ENCODE measurements around the gene MYH10.
A peak's percentile ranks its signal among the peaks of the same experiment; 100 is the strongest.

The MYH10 gene

GRCh38 chr17:8647956-8648355, 17.4 kb upstream of the MYH10 start:
- DNase-seq = no peak

GRCh38 chr17:8647202-8647601, 16.7 kb upstream of the MYH10 start:
- no peak for DNase-seq

DNA sequence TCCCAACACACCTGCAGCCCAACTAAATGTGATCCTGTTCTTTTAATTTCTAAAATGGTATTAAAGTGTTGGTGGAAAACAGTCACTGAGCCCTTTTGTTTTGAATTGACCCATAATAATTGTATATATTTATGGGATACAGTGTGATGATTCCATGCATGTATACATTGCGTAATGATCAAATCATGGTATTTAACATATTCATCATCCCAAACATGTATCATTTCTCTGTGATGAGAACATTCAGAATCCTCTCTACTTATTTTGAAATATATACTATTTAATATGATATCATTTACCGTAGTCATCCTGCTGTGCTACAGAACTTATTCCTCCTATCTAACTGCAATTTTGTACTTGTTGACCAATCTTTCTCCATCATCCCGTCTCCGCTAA, 14.0 kb upstream of the MYH10 start:
- DNase-seq = no peak

GRCh38 chr17:8643855-8644506, 13.5 kb upstream of the MYH10 start:
- no peak for DNase-seq

- no peak for DNase-seq
These were observed 9.2 kb upstream of the MYH10 start for GRCh38 chr17:8639709-8640108.

- DNase-seq = no peak
These were observed 1.5 kb upstream of the MYH10 start for GRCh38 chr17:8632061-8632460.

DNA sequence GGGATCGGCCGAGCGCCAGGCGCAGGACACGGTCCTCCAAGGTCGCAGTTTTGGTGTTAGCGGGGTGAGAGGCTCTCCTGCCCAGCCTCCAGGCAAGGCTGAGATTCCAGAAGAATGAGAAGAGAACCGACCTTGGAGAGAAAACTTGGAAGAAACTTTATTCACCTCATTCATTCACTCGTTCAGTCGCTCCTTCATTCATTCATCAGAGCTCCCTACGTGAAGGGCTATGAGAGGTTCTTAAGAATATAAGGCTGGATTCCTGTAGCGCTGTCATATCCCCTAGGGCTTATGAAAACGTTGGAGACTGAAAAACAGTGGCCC, 991 bp upstream of the MYH10 start:
- DNase-seq = no peak

DNA sequence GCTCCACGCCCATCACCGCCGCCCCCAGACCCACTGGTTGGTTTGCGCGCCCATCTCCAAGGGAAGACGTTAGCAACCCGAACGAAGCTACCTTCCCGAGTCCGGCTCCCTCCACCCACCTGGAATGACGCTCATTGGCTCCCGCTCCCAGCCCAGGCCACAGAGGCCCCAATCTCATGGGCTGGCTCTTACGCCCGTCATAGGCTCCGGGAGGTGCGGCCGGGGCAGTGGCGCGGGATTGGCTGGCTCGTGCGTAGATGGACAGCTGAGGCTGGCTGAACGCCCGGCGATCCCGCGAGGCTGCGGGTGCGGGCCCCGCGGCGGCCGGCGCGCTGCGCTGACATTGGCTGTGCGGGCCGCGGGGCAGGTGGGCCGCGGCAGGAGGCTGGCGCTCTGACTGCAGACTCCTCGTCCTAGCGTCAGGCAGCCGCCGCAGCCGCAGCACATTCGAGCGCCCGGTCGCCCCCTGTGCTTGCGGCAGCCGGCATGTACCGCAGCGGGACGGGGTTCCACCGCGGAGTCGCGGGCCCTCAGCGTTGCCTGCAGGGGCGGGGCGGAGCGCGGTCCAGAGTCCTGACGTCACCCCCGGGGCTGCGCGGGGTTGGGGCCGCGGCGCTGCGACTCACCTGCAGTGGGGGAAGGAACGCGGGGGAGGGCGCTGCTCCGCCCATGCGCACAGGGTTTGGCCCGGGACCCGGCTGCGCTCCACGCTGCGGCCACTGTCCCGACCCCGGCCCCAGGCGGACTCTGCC, 453 bp upstream of the MYH10 start:
- DNase-seq = peak; percentile 99

GRCh38 chr17:8629371-8630226, 926 bp downstream of the MYH10 start:
- no peak for DNase-seq

GRCh38 chr17:8628609-8629169, 1.8 kb downstream of the MYH10 start:
- no peak for DNase-seq

GRCh38 chr17:8628172-8628571, 2.4 kb downstream of the MYH10 start:
- DNase-seq = no peak

DNA sequence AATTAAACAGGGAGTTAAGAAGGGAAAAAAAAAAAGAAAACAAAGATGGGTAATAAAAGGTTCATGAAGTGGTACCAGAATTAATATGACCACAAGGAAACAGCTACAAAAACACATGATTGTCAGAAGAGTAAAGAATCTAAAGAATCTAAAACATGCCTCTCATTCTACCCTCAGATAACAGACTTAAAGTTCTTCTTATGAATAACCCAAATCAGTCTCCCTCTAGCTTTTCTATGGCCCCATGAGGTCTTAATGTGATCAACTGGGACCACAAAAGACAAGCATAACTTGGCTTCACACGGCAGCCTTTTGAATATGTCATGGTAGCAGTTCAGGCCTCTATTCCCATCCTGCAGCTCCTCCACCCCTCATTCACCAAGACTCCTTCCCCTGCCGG, 6.9 kb downstream of the MYH10 start:
- DNase-seq = no peak

- DNase-seq = no peak
These were observed 8.3 kb downstream of the MYH10 start for GRCh38 chr17:8622191-8622590.

- DNase-seq = no peak
These were observed 8.9 kb downstream of the MYH10 start for GRCh38 chr17:8621585-8621984.

GRCh38 chr17:8619294-8619693, 11.2 kb downstream of the MYH10 start:
- no peak for DNase-seq

- no peak for DNase-seq
These were observed 11.7 kb downstream of the MYH10 start for GRCh38 chr17:8618825-8619224.

DNA sequence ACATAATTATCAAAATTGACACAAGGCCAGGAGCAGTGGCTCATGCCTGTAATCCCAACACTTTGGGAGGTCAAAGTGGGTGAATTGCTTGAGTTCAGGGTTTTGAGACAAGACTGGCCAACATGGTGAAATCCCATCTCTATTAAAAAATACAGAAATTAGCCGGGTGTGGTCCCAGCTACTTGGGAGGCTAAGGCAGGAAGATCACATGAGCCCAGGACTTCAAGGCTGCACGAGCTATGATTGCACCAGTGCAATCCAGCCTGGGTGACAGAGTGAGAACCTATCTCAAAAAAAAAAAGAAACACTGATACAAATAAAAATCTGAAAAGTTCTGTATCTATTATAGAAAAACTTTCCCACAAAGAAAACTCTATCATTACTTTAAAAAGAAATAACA, 15.5 kb downstream of the MYH10 start:
- DNase-seq = no peak

DNA sequence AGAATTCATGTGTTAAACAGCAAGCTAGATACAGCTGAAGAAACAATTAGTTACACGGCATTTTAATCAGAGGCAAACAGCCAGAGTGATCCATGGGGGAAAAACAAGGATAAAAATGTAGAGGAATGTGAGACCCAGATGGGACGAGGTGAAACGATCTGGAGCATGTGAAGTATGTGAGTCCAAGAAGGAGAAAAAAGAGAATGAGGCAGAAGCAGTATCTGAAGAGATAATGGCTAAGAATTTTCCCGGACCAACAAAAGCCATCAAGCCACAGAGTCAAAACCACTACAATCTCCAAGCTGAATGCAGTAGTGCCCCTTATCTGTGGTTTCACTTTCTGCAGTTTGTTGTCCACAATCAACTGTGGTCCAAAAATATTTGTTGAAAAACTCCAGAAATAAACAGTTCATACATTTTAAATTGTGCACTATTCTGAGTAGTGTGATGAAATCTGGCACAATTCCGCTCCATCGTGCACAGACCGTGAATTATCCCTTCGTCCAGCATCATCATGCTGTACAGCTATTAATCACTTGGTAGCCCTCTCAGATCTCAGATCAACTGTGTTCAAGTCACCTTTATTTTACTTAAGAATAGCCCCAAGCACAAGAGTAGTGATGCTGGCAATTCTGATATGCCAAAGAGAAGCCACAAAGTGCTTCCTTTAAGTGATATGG, 18.8 kb downstream of the MYH10 start:
- DNase-seq = no peak

DNA sequence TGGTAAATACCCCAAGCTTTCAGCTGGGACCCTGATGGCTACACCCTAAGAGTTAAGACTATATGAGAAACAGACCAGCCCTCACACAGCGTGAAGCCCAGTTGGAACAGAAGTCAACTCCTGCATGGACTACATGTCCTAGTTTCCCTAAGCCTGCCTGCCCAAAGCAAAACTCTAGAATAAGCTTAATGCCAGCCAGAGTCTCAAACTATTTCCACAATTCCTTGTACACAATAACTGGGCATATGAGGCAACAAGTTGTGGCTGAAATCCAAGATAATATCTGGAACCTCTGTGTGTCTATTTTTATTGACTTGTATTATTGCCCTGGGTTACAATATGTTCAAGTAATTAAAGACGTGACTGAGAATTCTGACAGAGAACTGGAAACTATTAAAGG, 19.4 kb downstream of the MYH10 start:
- DNase-seq = no peak

DNA sequence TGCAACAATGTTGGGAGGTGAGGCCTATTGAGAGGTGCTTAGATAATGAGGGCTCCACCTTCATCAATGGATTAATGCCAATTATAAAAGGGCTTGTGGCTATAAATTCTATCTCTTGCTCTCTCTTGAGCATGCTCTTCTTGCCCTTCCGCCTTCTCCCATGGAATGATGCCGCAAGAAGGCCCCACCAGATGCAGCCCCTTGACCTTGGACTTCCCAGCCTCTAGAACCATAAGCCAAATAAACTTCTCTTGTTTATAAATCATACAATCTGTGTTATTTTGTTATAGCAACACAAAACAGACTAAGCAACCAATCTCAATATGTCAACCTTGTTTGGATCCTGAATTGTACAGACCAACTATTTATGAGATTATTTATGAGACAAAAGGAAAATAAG, 20.0 kb downstream of the MYH10 start:
- no peak for DNase-seq

DNA sequence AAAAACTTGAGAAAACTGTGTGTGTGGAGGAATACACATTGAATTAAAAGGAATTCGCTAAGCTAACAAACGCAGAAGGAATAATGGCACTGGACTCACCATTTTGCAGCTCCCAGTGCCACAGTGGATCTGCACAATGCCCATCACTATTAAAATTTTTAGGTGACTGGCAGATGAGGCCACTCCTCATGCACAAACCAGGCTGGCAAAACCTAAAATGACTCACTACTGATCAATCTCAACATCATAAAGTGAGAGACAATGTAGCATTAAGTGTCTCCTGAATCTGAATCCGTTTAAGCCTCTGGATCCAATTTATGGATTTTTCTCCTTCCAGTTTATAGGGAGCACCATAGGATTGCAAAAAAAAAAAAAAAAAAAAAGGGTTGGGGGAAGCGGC, 20.6 kb downstream of the MYH10 start:
- DNase-seq = no peak

- no peak for DNase-seq
These were observed 22.5 kb downstream of the MYH10 start for GRCh38 chr17:8608001-8608400.

GRCh38 chr17:8606401-8606800, 24.1 kb downstream of the MYH10 start:
- DNase-seq = peak; percentile 70

All from NCI-H2171 (cell line).